ENCODE data around the gene CTRB2.

- TF ChIP-seq POLR2A (IDR thresholded peaks at IDR 0.05) (no peak), CTCF (IDR thresholded peaks at IDR 0.05 in 8 of 11, conservative IDR thresholded peaks at IDR 0.05 in 3 of 11) (no peak), POLR2AphosphoS5 (IDR thresholded peaks at IDR 0.05) (no peak)
Measured at GRCh38 chr16:75160386-75160785, 46.6 kb downstream of the CTRB2 start.

Data from spleen (tissue), 7 donors.